Occipital lobe (tissue), 2 donors: ENCODE results near the gene CCDC146. TPM values are rescaled to one million over a fixed set of nuclear protein-coding genes. Genes with fewer than 3 reads are reported as not detected.
"Not testable (repeated sequence)": the region's sequence is repeated elsewhere in the genome, so short reads cannot be mapped to it uniquely, and the experiment has no call there.

Source experiments
- DNase-seq: peaks from one replicate; lab custom pipeline; 2025; lab: John Stamatoyannopoulos, UW
- total RNA-seq: library from RNA; depleted of rRNA; stranded (reverse); fragments of >200 nt; gene quantifications from one replicate; pipeline ENCODE4 v1.2.3, GENCODE V29; 2014

Gene CCDC146
- total RNA-seq, 1 donor from 2014 or later, result 15.4 TPM

- no peak for DNase-seq
Measured at GRCh38 chr7:77327932-77328628, 205.7 kb downstream of the CCDC146 start.

- no peak for DNase-seq
Measured at GRCh38 chr7:77328669-77329068, 206.3 kb downstream of the CCDC146 start.

GRCh38 chr7:77329466-77330168 lies 207.2 kb downstream of the CCDC146 start:
- DNase-seq, result no peak

DNA sequence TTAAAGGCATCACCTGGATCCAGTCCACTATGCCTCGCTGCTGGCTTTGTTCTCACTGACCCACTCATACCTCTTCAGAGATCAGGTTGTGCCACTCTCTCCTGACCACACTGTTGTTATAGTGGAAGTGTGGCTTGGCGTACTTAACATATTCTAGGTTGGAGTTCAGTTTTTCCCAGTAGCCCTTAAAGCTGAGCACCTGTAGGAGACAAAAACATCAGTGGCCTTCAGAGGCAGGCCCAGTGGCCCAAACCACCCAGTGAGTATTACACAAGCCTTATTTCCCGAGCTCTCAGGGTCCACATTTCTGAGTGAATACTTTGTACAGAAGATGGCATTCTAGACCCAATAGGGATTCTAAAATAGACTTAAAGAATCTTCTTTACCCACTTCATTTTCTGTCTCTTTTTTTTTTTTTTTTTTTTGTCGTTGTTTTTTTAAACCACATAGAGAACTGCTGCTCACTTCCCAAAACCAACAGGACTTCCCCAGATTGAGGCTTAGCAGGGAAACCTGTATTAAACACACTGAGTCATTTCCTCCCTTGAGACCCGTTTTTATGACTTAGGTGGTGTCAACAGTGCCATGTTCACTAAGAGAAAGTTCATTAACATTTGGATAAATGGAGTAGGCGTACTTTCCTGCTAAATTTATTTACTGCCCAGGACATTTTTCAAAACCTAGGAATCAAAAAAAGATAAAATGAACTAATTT lies 207.9 kb downstream of the CCDC146 start:
- DNase-seq, result no peak

DNA sequence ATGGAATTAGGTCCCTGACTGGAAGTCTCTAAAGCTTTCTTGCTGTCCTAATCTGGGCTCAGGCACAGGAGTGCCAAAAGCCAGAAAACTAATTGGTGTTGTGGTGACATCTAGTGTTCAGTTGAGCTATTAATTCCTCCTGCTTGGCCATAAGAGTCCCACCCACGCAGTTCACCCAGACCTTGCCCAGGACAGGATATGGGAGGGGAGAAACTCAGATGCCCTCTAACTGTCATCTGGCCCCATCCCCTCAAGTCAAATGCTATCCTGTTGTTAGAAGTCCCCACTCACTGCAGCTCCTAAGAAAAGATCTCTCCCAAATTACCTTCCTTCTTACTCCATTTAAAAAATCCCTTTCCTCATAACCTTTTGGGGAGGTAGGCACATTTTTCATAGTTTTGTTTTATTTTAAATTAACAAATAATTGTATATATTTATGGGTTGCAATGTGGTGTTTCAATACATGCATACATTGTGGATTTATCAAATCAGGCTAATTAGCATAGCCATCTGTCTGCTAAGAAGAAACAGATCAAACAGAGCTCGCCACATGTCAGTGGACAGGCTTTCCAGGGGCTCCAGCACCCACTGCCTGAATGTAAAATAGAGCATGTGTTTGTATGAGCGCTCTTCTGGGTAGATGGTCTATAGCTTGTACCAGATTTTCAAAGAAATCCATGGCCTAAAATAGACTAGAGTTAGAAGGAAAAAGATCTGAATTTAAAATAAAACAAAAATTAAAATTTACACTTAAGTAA lies 209.7 kb downstream of the CCDC146 start:
- peak; percentile 23 for DNase-seq

DNA sequence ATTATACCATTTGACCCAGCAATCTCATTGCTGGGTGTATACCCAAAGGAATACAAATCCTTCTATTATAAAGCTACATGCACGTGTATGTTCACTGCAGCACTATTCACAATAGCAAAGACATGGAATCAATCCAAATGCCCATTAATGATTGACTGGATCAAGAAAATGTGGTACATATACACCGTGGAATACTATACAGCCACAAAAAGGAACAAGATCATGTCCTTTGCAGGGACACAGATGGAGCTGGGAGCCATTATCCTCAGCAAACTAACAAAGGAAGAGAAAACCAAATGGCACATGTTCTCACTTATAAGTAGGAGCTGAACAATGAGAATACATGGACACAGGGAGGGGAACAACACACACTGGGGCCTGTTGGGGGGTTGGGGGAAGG lies 211.6 kb downstream of the CCDC146 start:
- not testable (repeated sequence) for DNase-seq

- no peak for DNase-seq
Measured at GRCh38 chr7:77335581-77335980, 213.2 kb downstream of the CCDC146 start.

DNA sequence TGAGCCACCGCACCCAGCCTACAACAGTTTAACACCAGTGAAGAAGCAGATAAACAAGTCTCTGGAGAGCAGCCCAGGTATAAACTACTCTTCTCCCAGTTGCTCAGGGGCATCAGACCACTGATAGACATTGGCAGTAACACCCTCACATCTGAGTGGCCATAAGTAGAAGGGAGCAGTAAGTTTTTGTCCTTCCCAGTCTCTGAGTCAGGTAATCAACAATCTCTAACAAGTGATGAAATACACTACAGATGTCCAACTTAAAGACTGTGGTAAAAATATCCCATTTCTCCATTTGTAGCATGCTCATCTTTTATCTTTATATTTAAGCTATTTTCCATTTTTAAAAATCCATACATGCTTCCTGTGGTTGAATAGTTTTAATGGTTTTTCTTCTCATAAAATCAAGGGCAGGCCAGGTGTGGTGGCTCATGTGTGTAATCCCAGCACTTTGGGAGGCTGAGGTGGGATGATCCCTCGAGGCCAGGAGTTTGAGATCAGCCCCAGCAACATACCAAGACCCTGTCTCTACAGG lies 215.1 kb downstream of the CCDC146 start:
- DNase-seq, result no peak

DNA sequence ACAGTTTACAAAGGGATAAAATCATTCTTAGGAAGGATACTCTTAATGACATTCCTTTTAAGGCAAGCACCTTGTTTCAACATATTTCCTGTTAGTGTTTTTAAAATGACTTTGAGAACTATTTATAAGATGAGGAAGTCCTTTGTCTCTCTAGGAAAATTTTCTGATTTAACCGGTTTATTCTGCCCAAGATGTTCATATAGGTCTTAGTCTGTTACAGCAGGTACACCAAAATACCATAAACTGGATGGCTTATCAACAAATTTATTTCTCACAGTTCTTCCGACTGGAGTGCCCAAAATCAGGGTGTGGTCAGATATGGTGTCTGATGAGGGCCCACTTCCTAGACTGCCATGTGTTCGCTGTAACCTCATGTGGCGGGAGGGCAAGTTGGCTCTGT lies 215.8 kb downstream of the CCDC146 start:
- no peak for DNase-seq

- no peak for DNase-seq
Measured at GRCh38 chr7:77338883-77339629, 216.6 kb downstream of the CCDC146 start.

DNA sequence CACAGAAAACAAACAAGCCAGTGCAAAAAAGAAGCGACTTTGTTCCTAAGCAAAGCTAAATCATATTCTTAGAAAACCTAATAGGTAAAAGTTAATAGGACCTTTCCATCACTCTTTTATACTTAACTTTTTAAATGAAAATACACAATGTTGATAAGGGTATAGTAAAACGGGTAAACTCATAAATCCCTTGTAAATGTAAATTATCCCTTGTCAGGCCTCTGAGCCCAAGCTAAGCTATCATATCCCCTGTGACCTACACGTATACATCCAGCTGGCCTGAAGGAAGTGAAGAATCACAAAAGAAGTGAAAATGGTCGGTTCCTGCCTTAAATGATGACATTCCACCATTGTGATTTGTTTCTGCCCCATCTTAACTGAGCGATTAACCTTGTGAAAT lies 217.3 kb downstream of the CCDC146 start:
- DNase-seq, result no peak

Other genes with a start within 250 kb of the CCDC146 start
- not detected for gene SPDYE17, start 90.3 kb upstream of the CCDC146 start, total RNA-seq
- gene SPDYE18, start 60.1 kb upstream of the CCDC146 start, total RNA-seq, result 1.4 TPM
- gene FGL2, start 77.2 kb downstream of the CCDC146 start, total RNA-seq, result 3.4 TPM